ENCODE results near the gene RMDN2.
"Not testable (repeated sequence)": the region's sequence is repeated elsewhere in the genome, so short reads cannot be mapped to it uniquely, and the experiment has no call there.

The RMDN2 gene

GRCh38 chr2:37934591-37935513 is 9.8 kb downstream of the RMDN2 start:
- DNase-seq (ENCODE audit: low read depth): no peak

GRCh38 chr2:37937568-37937967 is 12.5 kb downstream of the RMDN2 start:
- DNase-seq (ENCODE audit: low read depth): not testable (repeated sequence)

GRCh38 chr2:37941267-37941666 is 16.2 kb downstream of the RMDN2 start:
- DNase-seq (ENCODE audit: low read depth): not testable (repeated sequence)

GRCh38 chr2:37944268-37944667 is 19.2 kb downstream of the RMDN2 start:
- DNase-seq (ENCODE audit: low read depth): no peak

GRCh38 chr2:37947306-37947705 is 22.2 kb downstream of the RMDN2 start:
- no peak for DNase-seq (ENCODE audit: low read depth)

- not testable (repeated sequence) for DNase-seq (ENCODE audit: low read depth)
These were observed 37.1 kb downstream of the RMDN2 start for GRCh38 chr2:37962018-37962739.

GRCh38 chr2:37962740-37963121 is 37.6 kb downstream of the RMDN2 start:
- DNase-seq (ENCODE audit: low read depth): not testable (repeated sequence)

GRCh38 chr2:37963901-37964300 is 38.8 kb downstream of the RMDN2 start:
- not testable (repeated sequence) for DNase-seq (ENCODE audit: low read depth)

- no peak for DNase-seq (ENCODE audit: low read depth)
These were observed 41.2 kb downstream of the RMDN2 start for GRCh38 chr2:37966326-37966725.

- no peak for DNase-seq (ENCODE audit: low read depth)
These were observed 44.6 kb downstream of the RMDN2 start for GRCh38 chr2:37969731-37970130.

- no peak for DNase-seq (ENCODE audit: low read depth)
These were observed 46.9 kb downstream of the RMDN2 start for GRCh38 chr2:37971971-37972370.

- DNase-seq (ENCODE audit: low read depth): no peak
These were observed 48.7 kb downstream of the RMDN2 start for GRCh38 chr2:37973615-37974353.

GRCh38 chr2:37975808-37976207 is 50.7 kb downstream of the RMDN2 start:
- no peak for DNase-seq (ENCODE audit: low read depth)

- DNase-seq (ENCODE audit: low read depth): no peak
These were observed 51.3 kb downstream of the RMDN2 start for GRCh38 chr2:37976411-37976810.

GRCh38 chr2:37982147-37982582 is 57.1 kb downstream of the RMDN2 start:
- peak; percentile 13 for DNase-seq (ENCODE audit: low read depth)

- no peak for DNase-seq (ENCODE audit: low read depth)
These were observed 57.8 kb downstream of the RMDN2 start for GRCh38 chr2:37982847-37983246.

- DNase-seq (ENCODE audit: low read depth): no peak
These were observed 58.6 kb downstream of the RMDN2 start for GRCh38 chr2:37983719-37984118.

GRCh38 chr2:37984176-37984575 is 59.1 kb downstream of the RMDN2 start:
- no peak for DNase-seq (ENCODE audit: low read depth)

- DNase-seq (ENCODE audit: low read depth): no peak
These were observed 59.5 kb downstream of the RMDN2 start for GRCh38 chr2:37984589-37984988.

- no peak for DNase-seq (ENCODE audit: low read depth)
These were observed 60.2 kb downstream of the RMDN2 start for GRCh38 chr2:37985333-37985732.

GRCh38 chr2:37987098-37987775 is 62.1 kb downstream of the RMDN2 start:
- DNase-seq (ENCODE audit: low read depth): no peak

GRCh38 chr2:37992601-37993000 is 67.5 kb downstream of the RMDN2 start:
- DNase-seq (ENCODE audit: low read depth): no peak

Data from stimulated activated CD8-positive, alpha-beta memory T cell treated with anti-CD3 and anti-CD28 coated beads, Interleukin-12 subunit alpha, Interleukin-12 subunit beta, amount 100 ng/mL, for 4 hours (primary cell).